HFF-Myc (cell line): ENCODE measurements around the gene AKT3.

Experiments
- DNase-seq: peaks from one replicate; pipeline ENCODE4 v3.0.0-alpha.2; 2011; ENCODE audit warnings: low read depth; ENCODE audit errors: extremely low read depth
- H3K4me3 ChIP-seq: replicated peaks from 2 replicates; pipeline ENCODE4 v1.5.1; 2011; ENCODE audit warnings: low read depth, mild to moderate bottlenecking, control low read depth, low read length
- TF ChIP-seq, protein P1 (sequence below): IDR thresholded peaks from 2 replicates; pipeline ENCODE4 v1.5.1; 2012; ENCODE audit warnings: mild to moderate bottlenecking, low read depth, low read length, control low read depth; ENCODE audit errors: missing control alignments

The AKT3 gene

DNA sequence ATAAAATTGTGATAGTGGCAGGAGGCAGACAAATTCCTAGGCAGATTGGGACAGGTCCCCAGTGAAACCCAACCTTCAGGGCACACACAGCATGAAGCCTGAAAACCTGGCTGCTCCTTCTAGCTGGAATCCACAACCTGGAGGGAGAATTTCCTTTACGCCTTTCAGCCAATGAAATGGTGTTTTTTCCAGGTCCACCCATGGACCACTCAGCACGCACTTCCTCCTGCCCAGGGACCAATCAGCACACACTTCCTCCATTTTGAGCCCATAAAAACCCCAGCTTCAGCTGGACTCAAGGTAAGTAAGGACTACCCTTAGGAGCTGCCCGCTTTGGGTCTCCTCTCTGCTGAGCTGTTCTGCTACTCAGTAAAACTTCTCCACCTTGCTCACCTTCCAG, 120.1 kb downstream of the AKT3 start:
- DNase-seq, result no peak
- TF ChIP-seq, protein P1, sequence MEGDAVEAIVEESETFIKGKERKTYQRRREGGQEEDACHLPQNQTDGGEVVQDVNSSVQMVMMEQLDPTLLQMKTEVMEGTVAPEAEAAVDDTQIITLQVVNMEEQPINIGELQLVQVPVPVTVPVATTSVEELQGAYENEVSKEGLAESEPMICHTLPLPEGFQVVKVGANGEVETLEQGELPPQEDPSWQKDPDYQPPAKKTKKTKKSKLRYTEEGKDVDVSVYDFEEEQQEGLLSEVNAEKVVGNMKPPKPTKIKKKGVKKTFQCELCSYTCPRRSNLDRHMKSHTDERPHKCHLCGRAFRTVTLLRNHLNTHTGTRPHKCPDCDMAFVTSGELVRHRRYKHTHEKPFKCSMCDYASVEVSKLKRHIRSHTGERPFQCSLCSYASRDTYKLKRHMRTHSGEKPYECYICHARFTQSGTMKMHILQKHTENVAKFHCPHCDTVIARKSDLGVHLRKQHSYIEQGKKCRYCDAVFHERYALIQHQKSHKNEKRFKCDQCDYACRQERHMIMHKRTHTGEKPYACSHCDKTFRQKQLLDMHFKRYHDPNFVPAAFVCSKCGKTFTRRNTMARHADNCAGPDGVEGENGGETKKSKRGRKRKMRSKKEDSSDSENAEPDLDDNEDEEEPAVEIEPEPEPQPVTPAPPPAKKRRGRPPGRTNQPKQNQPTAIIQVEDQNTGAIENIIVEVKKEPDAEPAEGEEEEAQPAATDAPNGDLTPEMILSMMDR, result no peak
- H3K4me3 ChIP-seq, result no peak overlapping the region

DNA sequence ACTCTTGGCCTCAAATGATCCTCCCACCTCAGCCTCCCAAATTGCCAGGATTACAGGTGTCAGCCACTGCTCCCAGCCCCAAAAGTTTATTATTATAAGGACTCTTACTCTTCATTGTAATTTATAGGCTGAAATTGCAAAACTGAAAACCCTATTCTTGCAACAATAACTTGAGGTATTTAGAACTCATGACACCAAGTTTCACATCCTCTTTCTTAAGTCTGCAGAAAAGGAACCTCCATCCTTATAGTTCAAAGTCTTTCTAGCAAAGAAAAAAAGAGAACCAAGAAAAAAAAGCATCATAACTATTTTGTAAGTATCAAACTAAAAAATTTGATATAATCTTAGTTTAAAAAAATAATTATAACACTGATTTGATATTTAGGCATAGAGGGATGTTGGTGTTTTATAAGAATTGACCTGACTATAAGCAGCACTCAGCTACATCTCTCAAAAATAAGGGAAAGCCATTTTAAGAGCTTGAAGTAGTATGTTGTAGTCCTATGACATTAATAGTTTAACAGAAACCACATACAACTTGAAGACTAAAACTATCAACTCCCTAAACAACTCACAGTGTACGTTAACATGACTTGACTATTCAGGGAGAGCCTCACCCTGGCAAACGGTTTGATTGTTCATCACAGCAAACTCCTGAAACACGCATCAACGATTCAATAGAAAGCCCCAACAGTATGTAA, 122.4 kb downstream of the AKT3 start:
- H3K4me3 ChIP-seq, result no peak overlapping the region
- DNase-seq, result no peak
- TF ChIP-seq, protein P1, result no peak

DNA sequence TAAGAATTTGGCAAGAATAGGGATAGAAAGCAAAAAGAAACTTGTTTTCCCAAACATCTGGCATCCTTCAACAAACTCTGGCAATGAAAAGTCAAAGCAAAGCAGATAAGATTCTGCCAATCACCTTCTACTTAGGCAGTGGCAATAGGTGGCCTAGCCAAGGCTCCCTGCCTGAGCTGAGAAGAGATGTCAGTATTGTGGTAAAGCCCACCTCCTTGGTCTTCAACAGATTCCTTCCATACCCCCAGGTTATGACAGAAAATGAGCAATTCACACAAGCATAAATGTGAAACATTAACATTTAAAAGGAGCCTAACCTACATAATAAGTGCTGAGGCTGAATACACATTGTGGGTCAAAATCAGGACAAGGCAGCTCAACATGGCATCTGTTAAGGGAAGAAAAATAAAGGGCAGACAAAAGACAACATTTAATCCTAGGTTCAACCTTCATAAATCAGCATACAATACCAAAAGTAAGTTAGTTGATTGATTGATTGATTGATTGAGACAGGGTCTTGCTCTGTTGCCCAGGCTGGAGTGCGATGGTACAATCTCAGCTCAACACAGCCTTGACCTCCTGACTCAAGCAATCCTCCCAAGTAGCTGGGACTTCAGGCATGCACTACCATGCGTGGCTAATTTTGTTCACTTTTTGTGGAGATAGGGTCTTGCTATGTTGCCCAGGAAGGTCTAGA, 123.1 kb downstream of the AKT3 start:
- no peak for DNase-seq
- H3K4me3 ChIP-seq, result no peak overlapping the region
- TF ChIP-seq, protein P1, result no peak

DNA sequence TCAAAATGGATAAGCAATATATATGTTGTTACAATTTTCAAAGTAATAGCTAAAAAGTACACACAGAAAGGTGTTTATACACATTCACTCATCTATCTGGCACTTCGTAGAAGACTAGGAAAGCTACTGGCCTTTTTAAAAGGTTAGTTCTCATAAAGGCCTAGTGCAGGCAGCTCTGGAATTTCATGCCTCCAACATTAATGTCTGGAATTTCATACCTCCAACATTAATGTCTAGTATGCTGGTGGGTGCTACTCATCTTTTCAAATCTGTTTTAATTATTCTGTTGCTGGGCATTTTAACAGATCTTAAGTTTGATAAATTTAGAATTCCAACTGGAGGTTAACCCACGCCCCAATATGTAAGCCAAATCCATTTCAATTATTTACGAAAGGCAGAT, 124.2 kb downstream of the AKT3 start:
- TF ChIP-seq, protein P1, result no peak
- no peak for DNase-seq
- H3K4me3 ChIP-seq, result no peak overlapping the region

DNA sequence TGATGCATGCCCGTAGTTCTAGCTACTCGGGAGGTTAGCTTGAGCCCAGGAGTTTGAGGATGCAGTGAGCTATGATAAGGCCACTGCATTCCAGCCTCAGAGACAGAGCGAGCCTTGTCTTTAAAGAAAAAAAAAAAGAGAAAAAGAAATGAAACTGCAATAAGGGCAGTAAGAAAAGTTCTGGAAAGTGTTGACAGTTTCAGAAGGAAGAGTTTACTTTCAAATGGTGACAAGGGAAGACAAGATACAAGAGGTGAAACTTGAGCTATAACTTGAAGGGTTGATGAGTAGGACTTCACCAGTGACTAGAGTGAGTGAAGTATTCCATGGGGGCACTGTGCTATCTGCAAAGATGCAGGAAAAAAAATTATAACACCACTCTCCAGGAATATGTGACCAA, 125.0 kb downstream of the AKT3 start:
- no peak for DNase-seq
- H3K4me3 ChIP-seq, result no peak overlapping the region
- TF ChIP-seq, protein P1, result no peak

DNA sequence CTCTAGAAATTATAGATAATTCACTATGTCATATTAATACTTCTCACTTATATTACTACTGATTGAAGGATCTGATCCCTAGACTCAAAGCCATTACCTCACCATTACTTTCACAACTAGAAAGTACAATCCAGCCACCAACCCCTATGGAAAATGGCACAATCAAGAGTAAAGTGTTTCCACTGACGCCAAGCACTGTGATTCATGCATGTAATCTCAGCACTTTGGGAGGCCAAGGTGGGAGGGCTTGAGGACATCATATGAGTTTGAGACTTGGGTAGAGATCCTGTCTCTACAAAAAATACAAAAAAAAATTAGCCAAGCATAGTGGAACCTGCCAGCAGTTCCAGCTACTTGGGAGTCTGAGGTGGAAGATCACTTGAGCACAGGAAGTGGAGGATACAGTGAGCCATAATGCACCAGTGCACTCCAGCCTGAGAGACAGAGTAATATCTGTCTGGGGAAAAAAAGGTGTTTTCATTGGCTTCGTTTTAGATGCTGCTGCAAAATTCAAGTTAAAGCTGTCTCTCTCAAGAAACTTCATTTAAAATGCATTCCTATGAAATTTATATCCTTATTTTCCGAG, 126.5 kb downstream of the AKT3 start:
- no peak for DNase-seq
- TF ChIP-seq, protein P1, result no peak
- no peak overlapping the region for H3K4me3 ChIP-seq
